Umbilical cord (tissue), 2 donors: Measurements from ENCODE around the gene GRIN1. TPM values are rescaled to one million over a fixed set of nuclear protein-coding genes. Genes with fewer than 3 reads are reported as not detected.
A peak's percentile ranks its signal among the peaks of the same experiment; 100 is the strongest.
"Not testable (repeated sequence)": the region's sequence is repeated elsewhere in the genome, so short reads cannot be mapped to it uniquely, and the experiment has no call there.

Experiments used
- DNase-seq: peaks from one replicate; pipeline ENCODE4 v3.0.0-alpha.2; 2015; ENCODE audit warnings: low spot score
- total RNA-seq: library from RNA; depleted of rRNA; stranded (reverse); fragments of >200 nt; gene quantifications from one replicate; pipeline ENCODE4 v1.2.3, GENCODE V29; 2014; ENCODE audit warnings: low replicate concordance; ENCODE audit not compliant: insufficient read depth

Gene GRIN1
- total RNA-seq, 1 donor from 2014 or later: 5.1 TPM

GRCh38 chr9:137111788-137112563 is 27.0 kb upstream of the GRIN1 start:
- no peak for DNase-seq

DNA sequence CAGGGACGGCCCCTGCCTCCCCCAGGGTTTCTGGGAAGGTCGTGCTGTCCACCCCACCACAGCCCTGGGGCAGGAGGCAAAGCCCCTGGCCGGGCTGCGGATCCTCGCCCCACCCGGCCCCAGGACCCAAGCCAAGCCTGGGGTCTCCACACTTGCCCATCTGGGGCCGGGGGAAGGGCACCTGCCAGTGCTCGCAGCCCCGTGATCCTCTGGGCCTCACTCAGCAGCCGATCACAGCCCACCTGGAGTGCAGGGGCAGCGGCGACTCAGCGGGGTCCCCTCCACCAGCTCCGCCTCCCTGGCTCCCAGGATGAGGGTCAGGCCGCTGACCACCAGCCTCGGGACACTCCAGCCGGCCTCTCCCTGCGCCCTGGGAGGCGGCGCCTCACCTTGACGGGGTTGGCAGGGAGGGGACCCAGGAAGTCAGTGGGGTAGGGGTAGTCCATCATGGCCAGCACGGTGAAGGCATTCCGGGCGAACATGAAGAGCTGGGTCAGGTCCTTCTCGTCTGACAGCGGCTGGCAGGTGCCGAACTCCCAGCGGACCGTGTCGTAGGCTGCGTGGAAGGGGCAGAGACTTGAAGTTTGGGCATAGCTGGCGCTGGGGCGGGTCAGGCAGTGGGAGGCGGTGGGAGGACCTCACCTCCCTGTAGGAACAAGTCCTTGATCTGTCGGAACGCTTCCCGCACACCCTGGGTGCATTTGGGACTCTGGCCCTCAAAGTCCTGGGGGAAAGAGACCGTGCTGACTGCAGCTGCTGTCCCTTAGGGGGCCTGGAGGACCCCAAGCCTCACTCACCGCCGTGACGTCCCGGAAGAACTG is 26.2 kb upstream of the GRIN1 start:
- DNase-seq: no peak

- DNase-seq: no peak
These were observed 25.4 kb upstream of the GRIN1 start for GRCh38 chr9:137113385-137114159.

- DNase-seq: no peak
These were observed 24.7 kb upstream of the GRIN1 start for GRCh38 chr9:137114220-137114612.

DNA sequence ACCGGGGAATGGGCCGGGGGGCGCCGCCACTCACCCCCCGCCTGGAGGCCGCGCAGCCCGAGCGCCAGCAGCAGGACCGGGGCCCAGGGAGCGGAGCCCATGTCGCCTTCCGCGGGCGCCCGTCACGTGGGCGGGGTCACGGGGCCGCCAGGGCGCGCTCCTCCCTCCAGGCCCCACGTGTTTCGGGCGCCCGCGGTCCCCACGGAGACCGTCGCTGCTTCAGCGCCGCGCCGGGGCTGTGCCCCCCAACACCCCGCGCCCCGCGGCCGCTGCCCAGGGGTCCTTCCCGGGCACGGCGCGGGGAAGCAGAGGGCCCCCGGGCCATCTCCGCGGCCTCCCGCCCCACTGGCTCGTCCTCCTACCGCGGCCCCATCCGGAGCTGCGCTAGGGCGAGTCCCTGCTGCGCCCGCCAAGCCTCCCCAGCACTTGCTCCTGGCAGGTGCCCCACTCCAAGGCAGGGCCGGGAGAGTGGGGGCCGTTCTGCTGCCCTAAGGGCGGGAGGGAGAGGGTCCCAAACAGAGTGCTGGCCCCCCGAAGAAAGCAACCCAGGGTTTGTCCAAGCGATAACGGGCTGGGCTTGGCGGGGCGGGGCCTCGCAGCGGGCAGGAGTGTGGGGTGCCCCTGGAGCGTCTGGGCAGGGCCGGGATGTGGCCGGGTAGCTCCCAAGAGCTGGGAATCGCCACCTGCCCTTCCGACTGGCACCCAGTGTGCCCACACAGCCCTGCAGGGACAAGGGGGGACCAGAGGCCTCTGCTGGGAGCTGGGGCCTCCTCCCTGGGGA is 24.2 kb upstream of the GRIN1 start, which contains the start of gene DPP7:
DPP7 (minus strand) TSS at position 121 of the 781 bp plus-strand sequence; CDS start at position 101, 20 bp downstream.
- peak; percentile 66 for DNase-seq

DNA sequence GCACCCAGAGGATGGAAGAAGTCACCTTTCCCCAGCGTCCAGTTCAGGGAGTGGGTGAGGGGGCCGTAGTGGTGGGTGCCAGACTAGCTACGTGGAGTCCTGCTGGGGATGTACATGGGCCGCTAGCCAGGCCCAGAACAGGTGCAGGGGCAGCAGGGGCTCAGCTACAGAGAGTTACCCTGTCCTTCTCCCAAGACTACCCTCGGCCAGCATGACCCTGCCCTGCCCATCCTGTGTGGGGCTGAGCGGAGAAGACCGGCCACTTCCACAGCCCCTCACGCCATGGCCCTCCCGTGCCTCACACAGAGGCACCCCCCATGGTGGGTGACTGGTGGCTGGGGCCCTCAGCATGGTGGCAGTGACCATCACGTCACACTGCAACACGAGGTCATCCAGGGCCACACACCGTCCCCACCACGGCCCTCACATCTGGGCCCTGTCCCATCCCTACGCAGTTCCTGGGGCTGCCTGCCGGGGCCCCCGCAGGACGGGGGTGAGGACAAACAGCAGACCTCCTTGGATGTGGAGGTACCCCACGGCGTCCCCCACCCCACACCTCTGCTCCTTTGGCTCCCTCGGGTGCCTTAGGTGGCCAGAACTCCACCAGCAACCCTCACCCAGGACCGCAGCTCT is 23.4 kb upstream of the GRIN1 start:
- DNase-seq: no peak

GRCh38 chr9:137116027-137116507 is 22.9 kb upstream of the GRIN1 start:
- no peak for DNase-seq

GRCh38 chr9:137116728-137117127 is 22.2 kb upstream of the GRIN1 start:
- DNase-seq: peak; percentile 82

GRCh38 chr9:137117269-137117731 is 21.7 kb upstream of the GRIN1 start:
- no peak for DNase-seq

GRCh38 chr9:137118092-137118603 is 20.8 kb upstream of the GRIN1 start:
- not testable (repeated sequence) for DNase-seq

- DNase-seq: not testable (repeated sequence)
These were observed 16.8 kb upstream of the GRIN1 start for GRCh38 chr9:137121927-137122795.

- DNase-seq: not testable (repeated sequence)
These were observed 16.0 kb upstream of the GRIN1 start for GRCh38 chr9:137122796-137123467.

DNA sequence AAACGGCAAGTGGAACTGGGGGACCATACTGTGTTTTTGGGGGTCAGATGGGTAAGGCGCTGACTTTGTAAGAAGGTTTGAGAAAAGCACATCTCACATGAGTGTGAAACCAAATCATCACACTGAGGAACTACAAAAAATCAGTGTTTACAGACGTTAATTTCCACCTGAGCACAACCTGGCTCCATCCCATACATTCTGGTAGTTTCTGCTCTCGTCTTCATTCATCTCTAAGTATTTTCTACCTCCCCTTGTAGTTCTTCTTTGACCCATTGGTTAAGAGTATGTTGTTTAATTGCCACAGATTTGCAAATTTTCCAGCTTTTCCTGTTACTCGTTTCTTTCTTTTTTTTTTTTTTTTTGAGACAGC is 15.5 kb upstream of the GRIN1 start:
- DNase-seq: no peak

- not testable (repeated sequence) for DNase-seq
These were observed 14.9 kb upstream of the GRIN1 start for GRCh38 chr9:137123952-137124462.

DNA sequence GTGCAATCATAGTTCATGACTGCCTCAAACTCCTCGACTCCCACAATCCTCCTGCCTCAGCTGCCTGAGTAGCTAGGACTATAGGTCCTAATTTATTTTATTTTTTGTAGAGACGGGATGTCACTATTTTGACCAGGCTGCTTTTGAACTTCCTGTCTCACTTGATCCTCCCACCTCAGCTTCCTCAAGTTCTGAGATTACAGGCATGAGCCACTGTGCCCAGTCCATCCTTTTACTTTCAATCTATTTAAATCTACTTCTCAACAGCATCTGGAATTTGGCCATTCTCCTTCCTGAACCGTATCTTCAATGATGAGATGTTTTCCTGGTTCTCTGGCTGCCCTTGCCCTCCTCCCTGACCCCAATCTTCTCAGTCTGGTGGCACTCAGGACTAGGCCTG is 12.2 kb upstream of the GRIN1 start:
- DNase-seq: no peak

- peak; percentile 50 for DNase-seq
These were observed 11.4 kb upstream of the GRIN1 start for GRCh38 chr9:137127301-137128157.

GRCh38 chr9:137128158-137128861 is 10.6 kb upstream of the GRIN1 start:
- no peak for DNase-seq
